HG02885 (cell line): ENCODE data around the gene TSR3.

ENCODE experiments used
- ATAC-seq: cut with Tn5 transposase; IDR thresholded peaks from one replicate; pipeline ENCODE4 v1.9.1; 2021; ENCODE audit warnings: mild to moderate bottlenecking; ENCODE audit not compliant: unreplicated experiment, poor library complexity

Gene TSR3

DNA sequence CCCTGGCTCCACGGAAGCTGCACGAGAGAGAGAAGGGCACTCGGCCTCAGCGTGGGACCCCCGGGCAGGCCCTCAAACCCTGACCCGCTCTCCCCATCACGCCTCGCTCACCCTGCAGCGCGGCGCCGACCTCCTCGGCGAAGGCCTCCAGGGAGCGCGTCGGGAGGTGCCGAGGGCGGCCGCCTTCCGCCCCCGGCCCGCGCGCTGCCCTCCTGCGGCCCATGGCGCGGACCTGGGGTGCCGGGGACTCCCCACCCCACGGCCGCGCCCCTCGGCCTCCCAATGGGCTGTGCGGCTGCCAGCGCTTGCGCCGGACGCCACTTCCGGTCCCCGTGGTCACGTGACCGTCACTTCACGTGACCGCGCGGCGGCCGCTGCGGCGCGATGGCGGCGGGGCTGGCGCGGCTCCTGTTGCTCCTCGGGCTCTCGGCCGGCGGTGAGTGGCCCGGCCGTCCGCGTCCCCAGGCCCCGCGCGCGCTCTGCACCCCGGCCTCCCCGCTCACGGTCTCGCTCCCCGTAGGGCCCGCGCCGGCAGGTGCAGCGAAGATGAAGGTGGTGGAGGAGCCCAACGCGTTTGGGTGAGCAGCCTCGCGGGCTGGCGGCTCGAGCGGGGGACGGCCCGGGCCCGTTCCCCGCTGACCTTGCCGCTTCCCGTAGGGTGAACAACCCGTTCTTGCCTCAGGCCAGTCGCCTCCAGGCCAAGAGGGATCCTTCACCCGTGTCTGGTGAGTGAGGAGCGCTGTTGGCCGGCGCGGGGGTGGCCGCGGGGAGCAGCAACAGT lies at the start of gene TSR3, which contains the start of gene GNPTG:
Gene TSR3 (minus strand): TSS at position 297 of the 781 bp plus-strand sequence. CDS start 74 bp downstream, at position 223.
Gene GNPTG (plus strand): TSS at position 350 of the 781 bp plus-strand sequence. CDS start 35 bp downstream, at position 385.
- peak; percentile 88 for ATAC-seq

DNA sequence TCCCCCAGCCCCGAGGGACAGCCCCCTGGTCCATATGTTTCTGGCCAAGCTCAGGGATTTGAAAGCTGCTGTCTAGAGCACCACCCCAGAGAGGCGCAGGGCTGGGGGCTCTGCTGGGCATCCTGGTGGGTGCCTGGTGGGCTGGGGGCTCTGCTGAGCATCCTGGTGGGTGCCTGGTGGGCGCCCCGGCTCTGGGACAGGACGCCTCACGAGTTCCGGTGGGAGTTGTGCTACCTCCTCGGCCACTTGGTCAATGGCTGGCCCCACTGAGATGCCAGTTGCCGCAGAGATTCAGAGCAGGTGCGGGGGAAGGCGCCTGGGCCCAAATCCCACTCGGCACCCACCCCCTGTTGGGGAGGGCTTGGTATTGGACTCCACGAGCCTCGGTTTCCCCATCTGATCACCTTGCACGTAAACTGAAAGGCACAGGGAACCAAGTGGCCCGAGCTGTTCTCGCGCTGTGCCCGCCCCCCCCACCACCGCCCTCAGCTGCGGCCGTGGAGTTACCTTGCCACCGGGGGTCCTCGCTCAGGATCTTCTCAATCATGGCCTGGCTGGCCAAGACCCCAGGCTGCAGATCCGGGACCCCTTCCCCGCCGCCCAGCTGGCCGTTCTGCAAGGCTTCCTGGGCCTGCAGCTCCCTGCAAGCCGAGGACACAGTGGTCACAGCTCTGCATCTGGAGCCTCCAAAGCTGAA lies 49.5 kb upstream of the TSR3 start:
- no peak for ATAC-seq

DNA sequence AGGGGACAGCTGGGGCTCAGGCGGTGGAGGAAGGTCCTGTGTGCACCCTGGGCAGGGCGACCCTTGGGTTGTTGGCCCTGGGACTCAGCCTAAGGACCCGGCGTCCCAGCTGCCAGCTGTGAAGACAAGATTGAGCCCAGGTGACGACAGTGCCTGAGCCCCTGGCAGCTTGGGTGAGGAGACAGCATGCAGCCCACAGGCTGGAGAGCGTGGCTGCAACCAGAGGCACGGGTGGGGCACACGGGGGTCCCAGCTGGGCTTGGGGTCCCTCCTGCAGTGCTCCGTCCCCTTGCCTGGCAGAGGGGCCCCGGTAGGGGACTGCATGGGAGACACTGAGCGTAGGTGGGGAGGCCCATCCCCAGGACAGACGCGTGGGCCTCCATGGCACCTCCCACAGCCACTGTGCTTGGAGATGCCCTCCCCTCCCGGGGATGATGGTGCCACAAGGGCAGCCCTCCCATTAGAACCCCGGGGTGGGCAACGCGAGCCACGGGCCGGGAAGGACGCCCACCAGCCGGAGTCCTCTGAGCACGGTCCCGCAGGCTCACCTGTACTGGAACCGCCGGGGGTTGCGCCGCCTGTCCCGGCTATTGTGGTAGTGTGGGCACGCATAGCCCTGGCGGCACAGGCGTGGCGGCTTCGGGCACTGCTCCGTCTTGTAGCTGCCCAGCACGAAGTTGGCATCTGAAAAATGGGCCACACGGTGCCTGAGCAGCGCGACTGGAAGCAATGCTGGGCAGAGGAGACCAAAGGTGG lies 47.3 kb upstream of the TSR3 start:
- no peak for ATAC-seq

DNA sequence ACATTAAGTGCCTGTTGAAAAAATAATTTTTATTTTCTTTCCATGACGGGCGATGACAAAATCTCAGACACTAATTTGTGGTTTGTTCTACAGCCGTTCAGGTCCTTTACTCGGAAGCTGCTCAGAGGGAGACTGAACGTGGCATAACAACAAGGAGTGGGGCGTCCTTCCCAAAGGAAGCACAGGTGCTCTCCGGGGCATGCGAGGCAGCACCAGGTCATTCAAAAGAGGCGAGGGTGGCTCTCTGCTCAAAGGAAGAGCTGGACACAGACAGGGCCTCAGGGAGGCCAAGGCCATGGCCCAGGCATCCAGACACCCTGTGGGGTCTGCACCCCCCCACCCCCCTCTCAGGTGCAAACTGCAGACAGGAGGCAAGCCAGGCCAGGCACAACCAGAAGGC lies 46.7 kb upstream of the TSR3 start:
- no peak for ATAC-seq

GRCh38 chr16:1397779-1398178 lies 46.1 kb upstream of the TSR3 start:
- no peak for ATAC-seq

DNA sequence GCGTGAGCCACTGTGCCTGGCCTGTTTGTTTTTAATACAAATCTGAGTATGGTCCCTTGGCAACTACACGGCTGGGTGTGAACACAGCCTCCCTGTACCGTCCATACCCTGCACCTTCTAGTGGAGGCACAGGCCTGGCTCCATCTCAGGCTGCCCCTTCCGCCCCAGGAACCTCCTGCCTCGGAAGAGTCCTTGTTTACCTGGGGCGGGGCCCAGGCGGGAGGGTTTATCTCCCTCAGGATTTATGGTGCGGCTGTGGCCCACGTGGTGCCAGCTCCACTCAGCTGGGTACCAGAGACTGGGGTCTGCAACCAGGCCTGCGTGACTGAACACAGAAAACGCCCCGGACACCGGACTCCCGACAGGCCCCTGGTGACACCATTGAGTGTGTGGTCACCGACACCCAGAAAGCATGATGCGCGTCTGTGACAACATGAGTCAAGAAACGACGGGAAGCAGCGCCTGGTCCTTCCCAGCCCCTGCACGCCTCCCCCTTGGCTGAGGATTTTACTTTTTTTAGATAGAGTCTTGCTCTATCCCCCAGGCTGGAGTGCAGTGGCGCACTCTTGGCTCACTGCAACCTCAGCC lies 43.9 kb upstream of the TSR3 start:
- ATAC-seq = no peak

DNA sequence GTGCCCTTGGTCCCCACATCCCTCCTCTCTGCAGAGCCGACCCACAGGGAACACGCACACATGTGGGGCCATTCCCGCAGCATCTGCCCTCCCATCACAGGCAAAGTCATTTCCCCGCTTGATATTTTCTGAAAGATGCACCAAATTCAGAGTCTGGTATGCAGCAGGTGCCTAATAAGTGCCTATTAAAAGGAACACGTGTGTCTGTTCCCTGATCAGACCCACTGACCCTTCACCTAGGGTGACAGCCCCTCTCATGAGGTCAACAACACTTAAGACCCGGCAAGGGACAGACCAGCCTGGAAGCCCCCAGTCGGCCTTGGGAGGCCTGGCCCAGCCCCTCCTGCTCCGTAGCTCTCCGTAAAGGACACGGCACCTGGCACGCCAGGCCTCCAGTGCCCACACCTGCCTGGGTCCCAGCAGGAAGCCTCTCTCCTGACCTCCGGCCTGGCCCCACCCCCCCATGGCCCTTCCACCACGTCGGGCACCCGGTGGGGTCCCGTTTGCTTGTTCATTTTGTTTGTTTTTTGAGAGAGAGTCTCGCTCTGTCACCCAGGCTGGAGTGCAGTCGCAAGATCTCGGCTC lies 42.8 kb upstream of the TSR3 start:
- no peak for ATAC-seq

DNA sequence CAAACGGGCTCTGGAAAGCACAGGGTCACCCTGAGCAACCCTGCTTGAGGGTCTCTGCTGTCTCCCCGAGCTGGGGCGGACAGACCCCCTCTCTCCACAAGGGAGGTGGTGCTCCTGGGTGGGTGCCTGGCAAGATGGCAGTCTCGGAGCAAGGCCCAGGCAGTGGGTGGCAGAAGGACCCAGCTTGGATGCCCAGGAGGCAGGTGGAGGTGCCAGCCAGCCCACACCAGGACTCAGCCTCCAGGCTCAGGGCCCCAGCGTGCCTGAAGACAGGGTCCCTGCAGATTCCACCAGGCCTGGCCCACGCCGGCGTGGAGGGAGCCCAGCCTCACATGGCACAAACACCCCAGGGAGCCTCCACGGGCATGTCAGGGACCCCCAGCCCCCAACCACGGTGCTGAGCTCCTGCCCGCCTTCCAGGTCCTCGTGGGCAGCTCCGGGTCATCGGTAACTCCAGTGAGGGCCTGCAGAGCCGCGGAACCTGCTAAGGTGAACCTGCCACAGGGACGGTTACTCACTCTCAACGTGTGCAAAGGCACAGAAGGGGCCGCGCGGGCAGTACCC lies 42.0 kb upstream of the TSR3 start:
- no peak for ATAC-seq

GRCh38 chr16:1392826-1393225 lies 41.1 kb upstream of the TSR3 start:
- no peak for ATAC-seq

- ATAC-seq = no peak
Observed at GRCh38 chr16:1390239-1390779, 38.6 kb upstream of the TSR3 start.

DNA sequence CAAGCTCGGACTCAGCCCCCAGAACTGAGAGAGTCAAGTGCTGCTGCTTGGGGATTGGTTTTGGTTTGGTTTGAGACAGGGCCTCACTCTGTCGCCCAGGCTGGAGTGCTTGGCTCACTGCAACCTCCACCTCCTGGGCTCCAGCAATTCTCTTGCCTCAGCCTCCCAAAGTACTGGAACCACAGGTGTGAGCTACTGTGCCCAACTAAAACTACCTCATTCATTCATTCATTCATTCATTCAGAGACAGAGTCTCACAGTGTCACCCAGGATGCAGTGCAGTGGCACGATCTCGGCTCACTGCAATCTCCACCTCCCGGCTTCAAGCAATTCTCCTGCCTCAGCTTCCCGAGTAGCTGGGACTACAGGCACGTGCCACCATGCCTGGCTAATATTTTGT lies 38.1 kb upstream of the TSR3 start:
- ATAC-seq = no peak

GRCh38 chr16:1387331-1387730 lies 35.7 kb upstream of the TSR3 start:
- ATAC-seq = no peak

DNA sequence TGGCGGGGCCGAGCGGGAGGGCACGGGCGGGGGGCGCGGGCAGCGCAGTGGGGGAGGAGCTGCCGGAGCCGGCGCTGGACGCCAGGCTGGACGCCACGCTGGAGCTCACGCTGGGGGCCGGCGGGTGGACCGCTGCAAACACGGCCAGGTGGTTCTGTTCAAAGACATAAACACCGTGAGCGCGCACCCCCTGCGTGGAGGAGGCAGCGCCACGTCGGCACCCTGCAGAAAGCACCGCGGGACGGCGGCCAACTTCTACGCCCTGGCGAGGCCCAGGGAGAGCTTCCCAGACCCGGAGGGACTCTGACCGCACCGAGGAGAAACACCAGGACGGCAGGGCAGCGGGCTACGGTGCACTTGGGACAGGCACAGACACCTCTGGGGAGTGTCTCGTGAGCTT lies 33.6 kb upstream of the TSR3 start:
- ATAC-seq = no peak

GRCh38 chr16:1383556-1383955 lies 31.9 kb upstream of the TSR3 start:
- ATAC-seq = no peak

DNA sequence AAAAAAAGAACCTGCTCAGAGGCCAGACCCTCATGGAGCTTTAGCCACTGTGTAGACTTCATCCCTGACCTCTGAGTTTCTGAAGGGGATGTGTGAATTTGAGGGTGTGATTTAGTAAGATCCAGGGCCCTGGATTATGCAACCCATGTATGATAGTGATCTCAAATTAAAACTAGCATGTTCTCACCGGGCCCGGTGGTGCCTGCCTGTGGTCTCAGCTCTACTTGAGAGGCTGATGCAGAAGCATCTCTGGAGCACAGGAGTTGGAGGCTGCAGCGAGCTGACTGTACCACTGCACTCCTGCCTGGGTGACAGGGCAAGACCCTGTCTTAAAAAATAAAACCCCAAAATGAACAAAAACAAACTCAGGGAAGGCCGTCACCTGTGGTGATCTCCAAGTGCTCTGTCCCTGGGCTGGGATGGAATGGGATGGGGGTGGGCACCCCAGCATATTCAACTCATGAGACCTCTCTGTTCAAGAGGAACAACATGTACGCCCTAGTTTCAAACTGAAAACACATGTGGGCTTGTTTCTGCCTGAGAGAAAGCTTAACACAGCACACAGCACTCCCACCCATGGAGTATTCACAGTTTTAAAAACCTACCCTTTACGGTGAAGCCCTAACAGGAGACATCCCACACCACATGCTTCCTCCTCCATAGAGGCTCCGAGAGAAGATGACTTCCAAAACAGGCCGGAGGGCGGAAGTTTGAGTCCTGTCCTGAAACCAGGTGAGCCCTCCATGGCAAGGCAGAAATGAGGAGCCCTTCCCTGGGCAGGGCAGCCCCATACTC lies 30.1 kb upstream of the TSR3 start:
- ATAC-seq = no peak

GRCh38 chr16:1380195-1380594 lies 28.5 kb upstream of the TSR3 start:
- ATAC-seq = no peak

- ATAC-seq = peak; percentile 48
Observed at GRCh38 chr16:1379304-1380076, 27.8 kb upstream of the TSR3 start.

DNA sequence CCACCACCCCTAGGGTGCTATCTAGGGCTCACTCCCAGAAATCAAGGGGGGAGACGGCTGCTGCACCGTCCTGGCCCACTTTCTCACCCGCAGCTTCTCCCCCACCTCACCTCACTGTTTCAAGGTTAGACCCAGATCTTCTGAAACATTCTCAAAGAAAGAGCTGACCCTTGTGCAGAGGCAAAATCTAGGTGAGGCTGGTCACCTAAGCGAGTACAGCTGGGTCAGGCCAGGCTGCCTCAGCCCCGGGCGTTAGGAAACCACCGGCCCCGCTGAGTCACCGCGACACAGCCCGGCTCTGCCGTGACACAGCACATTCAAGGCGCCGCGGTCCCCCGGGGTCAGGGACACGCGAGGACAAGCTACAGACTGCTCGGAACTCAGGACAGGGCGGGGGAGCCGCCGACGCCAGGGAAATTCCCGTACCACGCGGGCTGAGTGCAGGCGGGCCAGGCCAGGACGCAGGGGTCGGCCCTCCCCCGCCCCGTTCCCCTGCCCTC lies 27.2 kb upstream of the TSR3 start:
- peak; percentile 43 for ATAC-seq
